Mammary epithelial cell (primary cell): ENCODE data around the gene APOBEC3C.
"Not testable (repeated sequence)": the region's sequence is repeated elsewhere in the genome, so short reads cannot be mapped to it uniquely, and the experiment has no call there.

Experiments used
- CTCF ChIP-seq, 2 donors: IDR thresholded peaks in 1 of 2; conservative IDR thresholded peaks in 1 of 2; 2 replicates each; pipeline ENCODE4 v1.5.1; 2011 to 2012; ENCODE audit warnings: inconsistent platforms in 2 of 2, low read length in 2 of 2, mild to moderate bottlenecking in 2 of 2, control low read depth in 1 of 2, low read depth in 1 of 2; ENCODE audit not compliant: insufficient read depth in 1 of 2; ENCODE audit errors: extremely low read depth in 1 of 2
- EZH2 ChIP-seq: IDR thresholded peaks from 2 replicates; pipeline ENCODE4 v1.6.1; 2012; ENCODE audit warnings: low read length, inconsistent platforms, borderline replicate concordance

- not testable (repeated sequence) for TF ChIP-seq CTCF (conservative IDR thresholded peaks at IDR 0.05 in 1 of 2, IDR thresholded peaks at IDR 0.05 in 1 of 2; ENCODE audit: extremely low read depth in 1 of 2, insufficient read depth in 1 of 2, low read depth in 1 of 2, low read length in 2 of 2); EZH2
Observed at GRCh38 chr22:39049486-39049885, 35.4 kb downstream of the APOBEC3C start.
